ENCODE results near the gene FMN2. TPM values are rescaled to one million over a fixed set of nuclear protein-coding genes. Genes with fewer than 3 reads are reported as not detected.
"Not testable (repeated sequence)": the region's sequence is repeated elsewhere in the genome, so short reads cannot be mapped to it uniquely, and the experiment has no call there.

The FMN2 gene
- total RNA-seq, 2 experiments from 2014 or later: not detected

DNA sequence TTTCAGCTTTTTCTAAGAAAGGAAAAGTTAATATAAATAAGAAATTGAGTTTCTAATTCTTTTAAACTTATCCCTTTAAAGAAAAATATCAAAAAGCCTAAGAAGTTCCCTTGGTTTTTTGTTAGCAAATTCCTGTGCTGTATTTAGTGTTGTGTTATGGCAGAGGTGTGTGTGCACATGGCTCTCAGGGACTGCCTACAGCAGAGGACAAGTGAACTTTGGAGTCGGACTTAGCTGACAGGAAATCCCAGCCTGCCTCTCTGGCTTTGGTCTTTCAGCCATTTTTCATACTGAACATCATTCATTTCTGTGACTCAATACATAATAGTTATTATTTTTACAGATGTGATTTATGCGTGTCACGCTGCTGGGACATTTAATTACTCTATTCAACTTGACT, 149.6 kb downstream of the FMN2 start:
- ChIA-PET POLR2A (no interaction called here), CTCF (interaction anchor here (0.6 kb wide), 1 partner anchor 215 kb away, joined by 3 read pairs; no protein-coding TSS in a partner anchor)

DNA sequence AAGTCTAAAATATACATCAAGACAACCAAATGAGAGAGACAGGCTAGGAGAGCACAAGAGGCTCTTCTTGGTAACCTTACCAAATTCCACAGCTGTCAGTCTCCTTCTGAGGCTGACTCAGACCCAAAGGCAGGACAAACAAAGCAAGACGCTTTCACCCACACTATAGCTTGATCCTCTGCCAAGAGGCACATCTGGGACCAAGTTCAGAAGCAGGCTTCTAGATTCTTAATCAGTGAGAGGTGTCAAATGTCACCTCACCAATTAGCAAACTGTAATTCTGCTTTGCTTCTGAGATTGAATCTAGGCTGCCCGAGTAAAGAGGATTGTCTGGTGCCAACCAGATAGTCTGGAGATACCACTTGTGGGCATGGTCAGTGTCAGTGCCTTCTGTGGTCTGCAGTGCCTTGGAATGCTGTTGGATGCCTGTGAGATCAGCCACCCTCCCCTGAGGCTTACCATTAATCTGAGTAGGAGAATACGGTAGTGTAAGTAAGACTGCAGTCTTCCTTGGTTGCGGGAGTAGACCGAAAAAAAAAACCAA, 151.0 kb downstream of the FMN2 start:
- ChIA-PET POLR2A (no interaction called here), CTCF (no interaction called here)

DNA sequence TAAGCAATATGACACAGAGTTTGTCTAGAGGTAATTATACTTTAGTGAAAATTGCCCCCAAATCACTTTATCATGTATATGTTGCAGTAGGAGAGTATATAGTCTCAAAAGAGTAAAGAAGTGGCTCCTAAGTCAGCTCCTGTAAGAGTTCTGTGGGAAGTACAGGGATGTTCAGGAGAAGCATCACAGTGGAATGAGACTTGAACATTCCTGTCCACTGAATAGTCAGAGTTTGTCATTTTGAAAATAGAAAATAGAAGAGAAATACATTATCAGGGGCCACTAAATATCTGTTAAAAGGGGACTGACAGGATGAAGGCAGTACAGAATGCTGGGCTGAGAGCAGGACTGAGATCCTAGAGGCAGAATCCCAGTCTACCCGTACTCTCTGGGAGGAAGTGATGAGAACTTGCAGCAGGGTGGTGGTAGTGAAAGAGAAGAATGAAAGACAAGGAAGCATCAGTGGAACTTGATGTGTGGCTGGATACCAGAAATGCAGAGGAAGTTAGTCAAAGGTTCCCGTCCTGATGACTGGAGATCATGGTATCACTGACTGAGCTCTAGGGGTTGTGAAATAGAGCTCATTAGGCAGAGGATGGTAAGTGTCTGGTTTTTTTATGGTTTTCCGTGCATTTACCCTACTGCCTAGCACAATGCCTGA, 153.4 kb downstream of the FMN2 start:
- CTCF ChIA-PET: no interaction called here
- POLR2A ChIA-PET: no interaction called here

DNA sequence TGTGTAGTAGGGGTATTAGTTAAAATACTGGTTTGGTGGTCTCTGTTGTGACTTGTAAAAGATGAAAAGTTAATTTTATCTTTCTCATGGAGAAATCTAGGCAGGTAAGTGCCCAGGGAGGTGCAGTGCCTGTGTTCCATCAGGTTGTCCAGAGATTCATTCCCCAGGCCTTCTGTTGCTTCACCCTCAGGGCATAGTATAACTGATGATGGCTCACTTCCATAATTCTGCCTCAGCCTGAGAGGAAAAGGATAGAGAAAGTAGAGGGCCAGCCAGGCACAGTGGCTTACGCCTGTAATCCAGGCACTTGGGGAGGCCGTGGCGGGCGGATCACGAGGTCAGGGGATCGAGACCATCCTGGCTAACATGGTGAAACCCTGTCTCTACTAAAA, 153.9 kb downstream of the FMN2 start:
- ChIA-PET CTCF (no interaction called here), POLR2A (no interaction called here)

DNA sequence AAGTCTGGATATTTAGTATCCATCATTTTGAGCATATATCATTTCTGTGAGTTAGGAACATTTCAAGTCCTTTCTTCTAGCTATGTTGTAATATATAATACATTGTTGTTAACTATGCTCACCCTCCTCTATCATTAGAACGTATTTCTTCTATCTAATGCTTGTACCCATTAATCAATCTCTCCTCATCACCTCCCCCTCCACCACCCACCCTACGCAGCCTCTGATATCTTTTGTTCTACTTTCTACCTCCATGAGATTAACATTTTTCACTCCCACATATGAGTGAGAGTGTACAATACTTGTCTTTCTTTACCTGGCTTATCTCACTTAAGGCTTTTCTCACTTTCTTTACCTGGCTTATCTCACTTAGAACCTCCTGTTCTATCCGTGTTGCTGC, 156.2 kb downstream of the FMN2 start:
- ChIA-PET CTCF (no interaction called here), POLR2A (no interaction called here)

DNA sequence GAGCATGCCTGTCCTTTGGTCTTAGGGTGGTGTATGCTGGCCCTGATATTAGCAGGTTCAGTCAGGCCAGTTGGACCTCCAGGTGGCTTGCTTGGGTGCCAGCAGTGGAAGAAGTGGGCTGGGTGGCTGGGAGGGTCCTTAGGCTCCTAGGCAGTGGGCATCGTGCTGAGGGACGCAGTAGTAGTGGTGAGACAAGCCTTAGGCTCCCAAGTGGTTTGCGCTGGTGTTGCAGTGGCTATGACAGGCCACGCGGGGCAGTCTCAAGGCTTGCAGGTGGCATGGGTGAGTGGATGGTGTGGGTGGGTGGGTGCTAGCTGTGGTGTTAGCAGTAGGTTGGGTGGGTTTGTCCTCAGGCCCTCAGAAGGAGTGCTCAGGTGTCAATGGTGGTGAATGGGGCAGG, 162.3 kb downstream of the FMN2 start:
- ChIA-PET POLR2A (no interaction called here), CTCF (no interaction called here)

DNA sequence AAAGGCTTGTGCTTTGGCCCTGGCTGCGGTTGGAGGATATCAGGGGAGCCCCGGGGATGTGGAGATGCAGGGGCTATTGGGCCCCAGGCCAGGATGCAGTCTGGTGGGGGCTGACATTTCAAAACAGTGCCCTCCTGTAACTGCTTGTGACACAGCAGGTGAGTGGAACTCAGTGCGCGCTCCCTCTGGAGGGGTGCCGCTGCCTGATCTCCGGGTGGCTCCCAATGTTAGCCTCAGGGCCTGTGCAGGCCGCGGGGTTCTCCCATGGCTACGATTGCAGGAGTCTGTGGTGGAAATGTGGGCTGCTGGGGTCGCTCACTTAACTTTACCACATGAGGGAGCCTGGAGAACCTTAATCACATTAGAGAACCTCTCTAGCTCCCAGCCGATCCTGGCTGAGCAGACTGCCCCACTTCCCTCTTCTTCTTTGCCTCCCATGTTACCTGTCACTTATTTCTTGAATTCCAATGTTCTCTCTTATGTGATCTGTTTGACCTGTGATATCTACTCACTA, 163.2 kb downstream of the FMN2 start:
- POLR2A ChIA-PET: no interaction called here
- CTCF ChIA-PET: no interaction called here

DNA sequence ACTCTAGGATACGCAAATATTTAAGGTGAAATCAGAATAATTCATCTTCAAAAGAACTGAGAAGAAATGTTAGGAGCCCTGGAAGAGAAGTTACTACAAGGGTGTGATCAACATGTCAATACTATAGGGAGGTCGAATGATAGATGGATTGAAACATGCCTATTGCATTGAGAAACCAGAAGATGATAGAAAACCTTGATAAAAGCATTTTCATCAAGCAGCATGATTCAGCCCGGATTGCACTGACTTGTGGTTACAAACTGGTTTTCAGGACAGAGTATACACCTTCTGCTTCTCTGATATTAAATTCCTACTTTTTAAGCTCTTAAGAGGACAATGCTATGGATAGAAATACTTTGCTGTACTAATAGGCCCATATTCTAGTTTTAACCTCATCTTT, 164.2 kb downstream of the FMN2 start:
- ChIA-PET CTCF (no interaction called here), POLR2A (no interaction called here)

DNA sequence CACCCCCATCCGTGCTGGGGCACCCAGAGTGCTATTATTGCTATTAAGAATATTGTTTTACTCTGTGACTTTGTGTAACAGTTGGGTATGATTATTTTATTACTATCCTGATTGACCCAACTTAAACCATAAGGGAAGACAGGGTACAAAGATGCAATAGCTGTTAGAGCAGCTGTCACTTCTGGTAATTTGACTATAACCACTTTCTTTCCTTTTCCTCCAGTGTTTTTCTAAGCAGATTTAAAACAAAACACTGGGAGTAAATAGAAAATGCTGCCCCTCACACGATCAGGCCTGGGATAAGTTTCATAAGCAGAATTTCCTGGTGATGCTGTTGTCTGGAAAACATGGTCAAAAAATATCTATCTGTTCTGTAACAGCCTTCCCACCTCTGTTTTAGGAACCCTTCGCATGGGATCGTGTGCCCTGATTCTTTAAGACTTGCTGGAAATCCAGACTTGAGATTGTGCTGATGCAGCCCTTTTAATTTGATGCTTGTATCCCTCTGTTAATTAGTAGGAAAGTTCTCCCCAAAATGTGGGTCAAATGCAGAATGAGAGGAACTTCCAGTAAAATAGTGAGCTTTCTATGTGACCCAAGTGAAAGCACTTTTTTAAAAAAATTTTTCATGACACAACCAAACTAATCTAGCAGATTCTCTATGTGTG, 165.3 kb downstream of the FMN2 start:
- POLR2A ChIA-PET: no interaction called here
- CTCF ChIA-PET: no interaction called here

DNA sequence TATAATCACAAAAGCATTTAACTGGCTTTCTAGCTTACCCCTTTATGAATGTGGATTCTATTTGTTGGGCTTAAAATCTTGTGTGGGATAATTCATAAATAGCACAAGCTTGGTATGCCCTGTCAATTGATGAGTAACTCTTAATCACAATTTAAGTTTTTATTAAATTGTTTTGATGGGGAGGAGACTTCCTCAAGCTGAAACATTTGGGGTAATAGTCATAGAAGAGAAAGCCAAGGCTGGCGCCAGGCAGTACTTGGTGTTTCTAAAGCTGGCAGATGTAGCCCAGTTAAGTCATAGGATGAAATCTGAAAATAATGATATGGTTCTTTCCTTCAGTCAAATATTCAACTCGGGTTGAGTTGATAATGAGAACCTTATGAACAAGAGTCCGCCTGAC, 167.2 kb downstream of the FMN2 start:
- CTCF ChIA-PET: no interaction called here
- POLR2A ChIA-PET: no interaction called here

DNA sequence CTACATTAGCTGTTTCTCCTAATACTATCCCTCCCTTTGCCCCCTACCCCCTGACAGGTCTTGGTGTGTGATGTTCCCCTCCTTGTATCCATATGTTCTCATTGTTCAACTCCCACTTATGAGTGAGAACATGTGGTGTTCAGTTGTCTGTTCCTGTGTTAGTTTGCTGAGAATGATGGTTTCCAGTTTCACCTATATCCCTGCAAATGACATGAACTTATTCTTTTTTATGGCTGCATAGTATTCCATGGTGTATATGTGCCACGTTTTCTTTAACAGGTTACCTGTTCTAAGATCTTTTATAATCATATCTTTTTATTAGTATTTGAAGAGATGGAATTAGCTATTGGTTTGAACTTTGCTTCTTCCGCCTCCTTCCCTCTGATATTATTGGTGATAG, 172.8 kb downstream of the FMN2 start:
- CTCF ChIA-PET, POLR2A ChIA-PET: not testable (repeated sequence)

DNA sequence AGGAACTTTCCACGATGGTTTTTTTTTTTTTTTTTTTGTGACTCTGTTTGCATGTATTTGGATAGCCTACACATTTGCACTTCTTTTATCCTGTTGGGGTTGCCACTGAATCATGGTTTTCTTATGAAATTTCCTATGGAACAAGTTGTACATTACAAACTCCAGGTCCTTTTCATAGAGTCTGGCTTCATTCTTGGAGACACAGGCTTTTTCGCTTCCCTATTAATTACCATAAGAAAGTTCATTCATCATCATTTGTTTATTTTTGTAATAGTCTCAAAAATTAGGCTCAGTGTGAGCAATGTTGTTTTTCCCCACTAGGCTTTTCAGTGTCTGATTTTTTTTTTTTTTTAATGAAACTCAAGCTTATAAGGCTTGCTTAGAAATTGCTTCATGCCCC, 179.4 kb downstream of the FMN2 start:
- CTCF ChIA-PET: no interaction called here
- POLR2A ChIA-PET: no interaction called here

DNA sequence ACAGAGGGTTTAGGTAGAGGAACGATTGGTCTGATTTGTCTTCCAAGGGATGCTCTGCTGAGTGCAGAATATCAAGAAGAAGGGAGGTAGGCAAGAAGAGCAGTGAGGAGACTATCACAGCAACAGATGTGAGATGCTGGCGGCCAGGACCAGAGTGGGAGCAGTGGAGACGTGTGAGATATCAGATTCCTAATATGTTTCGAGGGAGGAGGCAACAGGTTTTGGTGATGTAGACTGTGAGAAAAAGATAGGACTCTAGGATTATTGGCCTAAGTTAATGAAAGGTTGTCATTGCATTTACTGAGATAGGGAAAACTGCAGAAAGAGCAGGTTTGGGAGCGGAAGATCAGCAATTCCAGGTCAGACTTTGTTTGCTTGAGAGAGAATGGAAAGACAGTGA, 182.9 kb downstream of the FMN2 start:
- ChIA-PET CTCF (no interaction called here), POLR2A (no interaction called here)

DNA sequence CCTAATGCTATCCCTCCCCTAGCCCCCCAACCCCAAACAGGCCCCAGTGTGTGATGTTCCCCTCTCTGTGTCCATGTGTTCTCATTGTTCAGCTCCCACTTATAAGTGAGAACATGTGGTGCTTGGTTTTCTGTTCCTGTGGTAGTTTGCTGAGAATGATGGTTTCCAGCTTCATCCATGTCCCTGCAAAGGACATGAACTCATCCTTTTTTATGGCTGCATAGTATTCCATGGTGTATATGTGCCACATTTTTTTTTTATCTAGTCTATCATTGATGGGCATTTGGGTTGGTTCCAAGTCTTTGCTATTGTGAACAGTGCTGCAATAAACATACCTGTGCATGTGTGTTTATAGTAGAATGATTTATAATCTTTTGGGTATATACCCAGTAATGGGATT, 183.5 kb downstream of the FMN2 start:
- POLR2A ChIA-PET, CTCF ChIA-PET: not testable (repeated sequence)

DNA sequence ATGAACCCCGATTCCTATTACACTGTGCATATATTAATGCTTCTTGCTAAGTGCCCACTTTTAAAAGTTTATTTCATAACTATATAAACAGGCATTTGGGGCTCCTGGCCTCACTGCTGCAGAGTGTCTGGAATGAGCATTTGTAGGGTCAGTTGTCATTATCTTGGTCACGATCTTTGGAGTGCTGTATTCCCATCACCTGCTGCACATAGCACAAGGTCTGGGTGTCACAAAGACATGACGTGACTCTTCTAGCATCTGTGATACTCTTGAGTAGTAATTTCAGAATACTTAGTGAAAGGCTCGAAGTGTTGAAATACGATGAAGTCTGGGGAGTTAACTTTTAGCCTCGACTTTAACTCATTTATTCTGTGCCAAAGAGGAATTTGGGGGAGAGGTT, 186.4 kb downstream of the FMN2 start:
- ChIA-PET POLR2A (no interaction called here), CTCF (no interaction called here)

DNA sequence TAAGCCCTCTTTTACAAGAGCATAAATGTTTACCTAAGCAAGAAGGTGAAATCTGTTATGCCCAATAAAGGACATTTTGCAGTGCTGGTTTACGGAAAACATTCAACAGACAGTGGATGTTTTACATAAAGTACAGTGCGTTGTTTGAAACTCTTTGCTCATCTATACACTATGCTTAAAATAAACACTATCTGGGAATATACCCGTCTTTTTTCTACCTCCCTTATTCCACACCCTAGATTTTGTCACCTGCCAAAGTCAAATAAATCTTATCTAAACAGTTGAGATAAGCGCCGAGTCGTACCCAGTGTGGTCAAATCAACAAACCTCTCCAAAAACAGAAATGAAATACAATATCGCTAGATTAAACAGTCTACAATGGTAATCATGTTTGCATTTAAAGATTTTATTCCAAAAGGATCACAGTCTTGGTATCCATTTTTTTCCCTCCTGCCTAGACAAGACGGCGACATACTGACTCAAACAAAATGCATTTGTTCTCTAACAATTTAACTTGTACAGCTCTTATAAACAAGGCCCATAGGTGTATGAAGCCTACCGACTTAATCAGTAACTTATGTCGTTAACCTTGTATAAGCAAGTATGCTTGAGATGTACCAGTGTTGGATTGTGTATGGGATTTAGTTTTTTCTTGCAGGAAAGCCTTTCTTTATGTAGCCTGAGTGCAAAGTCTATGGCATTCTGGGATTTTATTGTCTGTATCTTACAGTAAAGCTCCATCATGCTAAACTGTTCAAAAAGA, 189.1 kb downstream of the FMN2 start:
- POLR2A ChIA-PET: no interaction called here
- CTCF ChIA-PET: interaction anchor here (0.5 kb wide), 1 partner anchor 94 kb away, joined by 4 read pairs; no protein-coding TSS in a partner anchor

DNA sequence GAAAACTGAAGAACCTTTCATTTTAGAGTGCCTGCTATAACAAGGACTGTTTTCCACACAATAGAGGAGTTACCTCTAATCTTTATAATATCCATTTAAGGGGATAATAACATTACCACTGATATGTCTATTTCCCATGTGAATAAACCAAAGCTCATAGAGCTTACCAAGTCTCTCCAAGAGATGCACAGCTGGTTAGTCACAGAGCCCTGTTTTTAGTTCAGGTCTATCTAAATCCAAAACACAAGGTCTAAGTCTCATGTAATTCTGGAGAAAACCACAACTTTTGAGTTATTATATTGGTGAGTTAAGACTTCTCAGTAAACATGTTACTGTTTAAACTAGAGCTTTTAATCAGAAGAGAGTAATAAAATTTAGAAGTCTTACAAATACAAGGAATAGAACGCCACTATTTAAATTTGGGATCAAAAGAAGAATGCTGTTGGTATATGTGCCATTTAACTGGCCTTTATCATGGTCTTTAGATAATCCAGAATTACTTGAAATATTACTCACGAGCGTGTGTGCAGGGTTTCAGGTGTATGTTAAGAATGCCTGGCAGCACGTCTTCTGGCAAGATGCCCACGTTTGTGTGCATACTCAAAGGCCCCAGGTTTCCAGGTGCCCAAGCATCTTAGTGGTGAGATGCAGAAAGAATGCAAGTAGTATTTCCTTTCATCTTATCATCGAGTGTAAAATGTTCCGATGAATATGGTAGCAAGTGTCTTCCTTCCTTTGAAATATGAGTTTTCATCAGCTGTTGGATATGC, 190.6 kb downstream of the FMN2 start:
- POLR2A ChIA-PET: no interaction called here
- CTCF ChIA-PET: no interaction called here

DNA sequence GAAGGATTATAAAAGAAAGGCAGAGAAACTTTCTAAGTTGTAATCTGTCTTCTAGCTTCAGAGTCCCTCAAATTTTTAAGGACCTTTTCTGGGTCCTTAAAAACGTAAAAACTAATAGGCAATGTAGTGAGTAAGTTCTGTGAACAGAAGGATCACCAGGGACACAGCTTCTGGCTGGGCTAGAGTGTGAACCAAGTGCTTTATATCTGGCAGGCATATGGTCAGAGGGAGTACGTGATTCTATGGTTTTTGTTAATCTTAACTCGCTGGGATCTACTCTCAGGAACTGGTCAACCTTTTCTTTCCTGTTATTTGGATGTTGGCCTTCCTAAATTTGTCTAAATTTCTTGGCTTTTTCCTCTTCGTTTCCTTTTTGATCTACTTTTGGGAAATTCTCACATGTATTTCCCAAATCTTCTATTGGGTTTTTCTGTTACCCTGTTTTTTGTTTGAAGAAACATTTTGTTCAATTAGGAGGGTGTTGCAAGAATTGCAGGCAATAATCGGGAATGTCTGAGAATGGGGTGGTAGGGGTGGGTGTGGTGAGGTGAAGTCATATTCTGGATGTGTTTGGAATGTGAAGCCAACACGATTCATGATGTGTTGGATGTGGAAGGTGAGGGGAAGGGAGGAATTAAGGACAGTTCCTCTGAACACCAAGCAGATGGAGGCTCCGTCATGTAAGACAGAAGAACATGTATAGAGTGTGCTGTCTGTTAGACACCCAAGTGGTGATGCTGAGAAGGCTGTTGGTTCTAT, 193.2 kb downstream of the FMN2 start:
- ChIA-PET CTCF (no interaction called here), POLR2A (no interaction called here)

DNA sequence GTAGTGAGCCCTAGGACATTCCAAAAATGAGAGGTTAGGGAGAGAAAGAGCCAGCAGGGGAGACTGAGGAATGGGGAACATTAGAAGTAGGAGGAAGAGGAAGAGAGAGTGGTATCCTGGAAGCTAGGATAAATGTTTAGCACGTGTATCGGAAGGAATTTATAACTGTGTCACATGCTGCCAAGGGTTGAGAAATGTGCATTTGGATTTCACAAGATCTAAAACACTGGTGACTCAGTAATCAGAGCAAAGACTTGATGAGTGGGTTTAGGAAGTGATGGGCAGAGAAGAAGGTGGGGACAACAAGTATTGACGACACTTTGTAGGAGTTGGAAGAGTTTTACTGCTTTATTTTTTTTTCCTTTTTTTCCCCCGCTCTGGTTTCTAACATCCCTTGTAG, 193.9 kb downstream of the FMN2 start:
- POLR2A ChIA-PET: no interaction called here
- CTCF ChIA-PET: no interaction called here

DNA sequence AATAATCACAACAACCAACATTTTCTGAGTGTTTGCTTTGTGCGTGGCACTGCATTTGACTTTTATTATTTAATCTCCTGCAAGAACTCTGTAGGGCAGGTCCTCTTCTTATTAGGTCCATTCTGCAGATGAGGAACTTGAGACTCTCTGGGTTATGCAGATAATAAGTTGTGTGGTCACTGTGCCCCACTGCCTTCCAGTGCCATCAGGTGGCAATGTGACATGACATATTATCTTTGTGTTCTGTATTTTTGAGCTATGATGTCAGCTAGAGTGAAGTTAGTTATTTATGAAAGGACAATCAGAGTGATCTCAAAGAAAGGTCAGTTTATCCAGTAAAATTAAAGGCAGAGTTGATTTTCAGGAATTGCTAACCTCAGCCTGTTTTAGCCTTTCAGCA, 196.0 kb downstream of the FMN2 start:
- CTCF ChIA-PET: no interaction called here
- POLR2A ChIA-PET: no interaction called here
